NCI-H1048 (cell line): Measurements from ENCODE around the gene MSN.

ENCODE experiments used
- DNase-seq: peaks from one replicate; lab custom pipeline; 2025; lab: John Stamatoyannopoulos, UW

The MSN gene

DNA sequence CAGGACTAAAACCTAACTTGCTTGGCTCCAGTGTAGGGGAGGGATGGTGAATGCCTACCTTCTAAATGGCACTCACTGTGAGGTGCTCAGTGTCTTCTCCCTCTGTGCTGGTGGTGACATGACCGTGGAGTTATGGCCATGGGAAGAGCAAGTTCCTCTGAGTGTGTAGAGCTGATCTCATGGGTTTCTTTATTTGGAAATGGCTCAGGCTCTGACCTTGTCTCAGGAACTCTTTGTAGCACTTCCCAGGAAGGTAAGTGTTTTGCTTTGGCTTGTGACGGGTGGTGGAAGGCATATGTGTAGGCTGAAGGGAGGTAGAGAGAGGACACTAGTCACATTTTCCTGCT lies 6.4 kb downstream of the MSN start:
- DNase-seq = no peak

DNA sequence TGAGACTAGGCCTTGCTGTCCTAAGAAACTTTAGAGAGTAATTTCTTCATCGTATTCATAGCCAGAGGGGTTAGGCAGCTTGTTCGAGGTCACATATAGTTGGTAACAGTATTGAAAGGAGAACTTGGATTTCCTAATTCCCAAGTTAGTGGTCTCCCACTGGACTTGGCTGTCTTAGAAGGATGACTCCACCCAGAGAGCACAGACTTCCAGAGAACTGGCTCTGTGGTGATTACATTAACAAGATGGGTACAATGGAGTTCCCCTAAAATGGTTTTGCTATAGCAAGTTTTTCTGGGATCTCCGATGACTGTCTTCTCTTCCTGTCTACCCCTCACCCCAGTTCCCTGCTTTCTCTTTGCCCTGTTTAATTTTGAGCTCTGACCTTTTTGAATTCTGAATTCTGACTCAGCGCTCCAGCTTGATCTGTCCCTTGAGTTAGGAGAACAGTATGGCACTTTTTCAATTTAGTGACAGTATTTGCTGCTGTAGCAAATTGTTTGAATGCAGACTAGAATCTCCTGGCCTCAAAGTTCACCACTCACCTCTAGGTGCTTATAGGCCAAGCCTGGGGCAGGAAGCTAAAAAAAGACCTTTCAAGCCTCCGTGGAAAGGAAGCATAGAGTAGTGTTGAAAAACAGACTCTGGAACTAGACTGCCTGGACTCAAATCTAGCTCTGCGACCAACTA lies 6.9 kb downstream of the MSN start:
- DNase-seq = no peak

DNA sequence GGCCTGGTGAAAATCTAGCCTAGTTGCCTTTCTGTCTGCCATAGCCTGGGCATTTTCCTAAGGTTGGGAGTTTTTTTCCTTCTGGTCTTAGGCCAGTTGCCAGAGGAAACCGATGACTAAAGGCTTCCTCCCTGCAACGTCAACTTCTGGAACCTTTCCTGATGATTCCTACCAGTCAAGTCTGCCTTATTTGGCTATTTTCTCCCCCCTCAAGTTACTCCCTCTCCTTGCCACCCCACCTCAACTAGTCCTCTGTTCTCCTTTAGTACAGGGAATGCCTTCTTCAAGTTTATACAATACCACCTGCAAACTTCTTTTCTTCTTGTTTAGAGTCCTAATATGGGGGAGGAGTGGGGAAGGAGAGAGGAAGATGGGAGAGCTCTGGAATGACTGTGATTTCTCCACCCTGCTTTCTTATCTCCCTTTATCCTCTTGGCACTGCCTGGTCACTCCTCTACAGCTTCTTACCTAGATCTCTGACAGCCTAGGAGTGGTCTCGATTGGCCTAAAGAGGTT lies 10.6 kb downstream of the MSN start:
- DNase-seq = no peak

DNA sequence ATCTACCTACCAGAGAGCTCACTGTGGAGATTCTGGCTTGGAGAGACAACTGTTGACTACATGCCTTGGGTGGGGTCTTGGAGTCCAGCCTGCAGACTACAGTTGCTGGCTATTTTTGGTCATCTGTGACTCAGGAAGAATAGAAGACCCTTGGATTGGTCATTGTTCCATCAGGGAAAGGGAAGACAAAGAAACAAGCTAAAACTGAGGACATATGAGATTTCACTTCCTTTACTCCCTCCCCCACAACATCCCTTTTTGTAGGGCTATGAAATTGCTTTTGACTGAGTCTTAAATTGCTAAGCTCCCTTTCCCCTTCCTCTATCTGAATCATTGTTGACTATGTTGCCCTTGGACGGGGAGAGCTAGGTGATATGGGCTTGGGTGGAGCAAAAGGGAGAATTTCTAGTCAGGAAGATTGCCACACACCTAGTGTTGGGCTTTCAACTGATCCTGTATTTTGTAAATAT lies 11.7 kb downstream of the MSN start:
- no peak for DNase-seq

DNA sequence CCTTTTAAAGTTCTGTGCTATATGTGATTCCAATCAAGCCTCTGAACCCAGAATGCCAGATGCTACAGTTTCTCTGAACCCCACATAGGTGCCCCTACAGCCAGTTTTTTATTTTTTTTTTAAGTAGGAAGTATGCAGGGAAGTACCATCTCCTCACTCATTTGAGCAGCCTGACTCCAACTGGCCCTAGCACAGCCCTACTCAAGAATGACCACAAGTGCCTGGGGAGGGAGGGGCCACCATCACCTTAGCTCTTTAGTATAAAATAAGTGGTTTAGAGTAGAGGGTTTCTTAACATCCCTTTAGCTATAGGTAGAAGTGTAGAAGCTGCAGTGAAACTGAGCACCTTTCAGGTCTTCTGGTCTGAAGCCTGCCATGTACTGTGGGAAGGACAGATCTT lies 14.4 kb downstream of the MSN start:
- DNase-seq = no peak

DNA sequence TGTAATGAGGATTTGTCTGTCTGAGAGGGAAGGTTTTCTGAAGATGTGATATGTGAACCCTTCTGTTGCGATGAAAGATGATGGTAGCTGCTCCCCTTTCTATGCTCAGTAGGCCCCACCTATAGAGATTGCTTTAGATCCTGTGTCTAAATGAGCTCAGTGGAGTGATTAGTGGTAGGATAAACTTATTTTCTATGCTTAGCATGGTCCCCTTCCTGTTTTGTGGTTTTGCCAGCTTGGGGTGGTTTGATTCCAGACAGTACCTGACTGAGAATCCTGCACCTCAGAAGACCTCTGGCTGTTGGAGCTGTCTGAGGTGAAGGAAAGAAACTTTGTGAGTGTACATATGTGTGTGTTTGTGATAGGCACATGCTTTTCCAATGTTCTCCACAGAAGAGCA lies 17.7 kb downstream of the MSN start:
- no peak for DNase-seq

DNA sequence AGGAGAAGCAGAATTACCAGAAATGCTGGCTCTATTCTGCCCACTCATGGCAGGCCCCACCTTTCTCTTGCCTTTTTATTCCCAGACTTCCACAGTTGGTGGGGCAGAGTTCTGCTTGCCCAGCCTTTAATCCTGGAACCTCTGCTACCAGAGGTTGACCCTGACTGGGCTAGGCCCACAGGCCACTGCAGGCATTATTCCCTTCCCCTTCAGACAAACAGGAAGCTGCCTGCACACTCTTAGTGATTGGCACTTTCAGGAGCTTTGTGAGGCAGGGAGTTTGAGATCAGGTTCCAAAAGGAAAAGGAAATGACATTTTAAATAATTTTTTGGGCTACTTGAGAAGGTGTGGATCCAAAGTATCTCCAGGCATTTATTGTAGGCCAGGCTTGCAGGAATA lies 18.8 kb downstream of the MSN start:
- no peak for DNase-seq

DNA sequence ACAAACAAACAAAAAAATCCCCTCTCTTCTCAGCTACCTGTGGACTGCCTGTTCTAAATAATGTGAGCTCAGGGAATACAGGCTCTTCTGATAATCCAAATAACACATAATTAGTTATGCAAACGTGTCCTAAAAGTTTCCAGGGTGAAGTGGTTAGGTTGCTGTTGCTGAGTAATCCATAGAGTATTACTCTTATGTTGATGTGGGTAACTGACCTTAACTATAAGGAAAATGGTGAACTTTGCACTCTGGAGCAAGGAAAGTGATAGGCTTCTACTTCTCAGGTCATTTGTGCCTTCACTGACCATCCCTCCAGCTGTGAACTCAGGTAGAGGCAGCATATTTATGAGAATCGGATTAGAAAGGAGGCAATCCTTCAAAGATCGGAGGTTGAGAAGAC lies 19.9 kb downstream of the MSN start:
- no peak for DNase-seq

DNA sequence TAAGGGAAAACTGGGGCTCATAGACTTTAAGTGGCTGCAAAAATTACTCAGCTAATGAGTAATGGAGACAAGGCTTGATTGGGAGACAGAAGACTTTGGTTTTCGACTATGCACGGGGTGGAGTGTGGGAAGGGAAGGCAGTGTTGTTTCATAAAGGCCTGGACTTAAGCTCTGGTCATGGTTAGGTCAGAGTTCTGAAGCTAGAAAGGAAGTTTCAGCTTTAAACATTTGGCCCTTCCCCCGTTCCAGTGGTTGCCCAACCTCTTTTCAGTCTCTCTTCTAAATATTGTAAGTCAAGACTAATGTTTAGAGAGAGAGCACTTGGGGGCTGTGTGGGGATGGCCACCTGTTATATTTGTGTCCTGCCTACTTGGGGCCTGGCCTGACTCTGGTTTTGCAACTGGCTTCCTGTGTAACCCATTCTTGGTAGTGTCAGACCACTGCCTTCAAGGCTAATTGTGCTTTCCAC lies 21.0 kb downstream of the MSN start:
- no peak for DNase-seq

DNA sequence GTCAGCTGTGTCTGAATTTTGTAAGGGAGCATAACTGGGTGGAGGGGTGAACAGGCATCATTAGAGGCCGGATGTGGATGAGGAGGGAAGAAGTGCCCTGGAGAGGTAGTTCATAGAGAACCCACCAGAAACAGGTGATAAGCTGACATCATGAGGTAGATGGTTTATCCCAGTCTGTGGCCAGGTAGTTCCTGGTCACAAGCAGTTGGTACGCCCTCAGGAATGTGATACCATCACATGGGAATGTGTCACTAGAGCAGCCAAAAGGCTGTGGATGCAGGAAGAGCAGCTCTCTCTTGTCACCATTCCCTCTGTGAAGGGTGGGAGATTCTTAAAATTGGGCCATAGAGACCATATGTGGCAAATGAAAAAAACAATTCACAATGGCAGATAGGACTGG lies 21.9 kb downstream of the MSN start:
- no peak for DNase-seq

DNA sequence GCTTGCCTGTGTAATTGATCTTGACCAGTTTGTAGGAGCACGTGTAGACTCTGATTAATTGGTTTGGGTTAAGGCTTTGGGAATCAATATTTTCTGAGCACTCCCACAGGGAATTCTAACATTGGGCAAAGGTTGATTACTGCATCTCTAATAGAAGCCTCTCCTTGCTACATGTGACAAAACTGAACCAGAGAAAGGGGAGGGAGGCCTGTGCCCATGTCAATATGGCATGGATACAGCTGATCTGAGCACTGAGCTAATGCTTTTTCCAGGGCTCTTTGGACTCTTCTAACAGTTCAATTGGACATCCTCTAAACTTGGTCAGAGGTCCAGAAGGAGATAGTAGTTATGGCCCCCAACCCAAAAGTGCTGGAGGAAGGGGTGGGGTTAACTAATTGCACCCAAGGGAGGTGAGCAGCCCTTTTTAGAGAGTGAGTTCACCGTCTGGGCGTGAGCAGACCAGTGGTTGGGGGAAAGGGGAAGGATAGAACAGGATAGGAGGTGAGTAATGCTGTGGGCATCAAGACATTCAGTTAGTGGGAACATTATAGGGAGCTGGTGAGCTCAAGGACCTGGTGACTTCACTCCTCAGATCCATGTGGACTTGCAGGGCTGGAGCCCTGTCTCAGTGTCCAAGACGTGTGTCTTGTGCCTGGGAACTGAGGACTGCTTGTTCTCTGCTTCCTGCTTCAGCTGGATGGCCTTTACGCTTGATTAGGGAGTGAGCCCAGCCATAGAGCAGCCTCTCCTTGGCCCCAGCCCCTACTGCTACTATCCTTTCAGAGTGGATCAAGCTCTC lies 22.8 kb downstream of the MSN start:
- DNase-seq = no peak

DNA sequence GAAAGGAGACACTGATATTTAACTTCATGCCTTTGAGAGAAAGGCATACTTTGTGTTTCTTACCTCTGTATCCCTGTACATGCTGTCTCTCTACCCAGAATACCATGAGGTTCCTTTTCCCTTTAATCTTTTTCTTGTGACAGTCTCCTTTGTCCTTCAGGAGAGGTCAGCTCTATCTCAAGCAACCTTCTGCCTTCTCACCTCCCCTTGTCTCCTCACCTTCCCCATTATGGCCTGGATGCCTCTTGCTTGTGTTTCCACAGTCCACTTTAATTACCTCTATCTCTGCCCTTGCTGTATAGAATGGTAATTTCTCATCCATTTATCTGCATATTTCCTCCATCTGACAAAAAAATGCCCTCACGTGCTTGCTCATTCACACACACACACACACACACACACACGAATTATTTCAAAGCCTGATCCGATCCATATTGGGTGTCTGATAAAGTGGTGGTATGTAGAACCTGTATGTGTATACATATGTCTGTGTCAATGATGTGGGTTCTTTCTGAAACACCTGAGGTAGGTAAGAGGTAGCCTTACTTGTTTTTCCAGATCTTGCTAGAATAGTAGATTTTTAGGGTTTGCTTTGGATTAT lies 28.5 kb downstream of the MSN start:
- no peak for DNase-seq

DNA sequence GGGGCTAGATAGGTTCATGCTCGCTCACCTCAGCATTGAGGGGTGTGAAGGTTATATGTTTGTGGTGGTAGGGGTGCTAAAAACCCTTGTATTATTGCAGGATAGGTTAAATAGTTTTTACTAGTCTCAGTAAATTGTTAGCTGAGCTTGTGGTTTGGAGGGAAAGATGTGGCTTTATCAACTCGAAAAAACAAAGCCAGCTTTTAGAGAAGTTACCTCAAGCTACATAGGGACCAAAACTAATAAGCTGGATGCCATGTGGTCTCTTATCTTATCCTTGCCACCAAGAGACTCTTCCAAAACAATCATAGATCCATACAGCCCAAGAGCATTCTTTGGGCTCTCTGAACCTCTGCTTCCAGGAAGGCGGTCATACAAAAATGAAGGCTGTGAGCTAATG lies 29.2 kb downstream of the MSN start:
- no peak for DNase-seq

DNA sequence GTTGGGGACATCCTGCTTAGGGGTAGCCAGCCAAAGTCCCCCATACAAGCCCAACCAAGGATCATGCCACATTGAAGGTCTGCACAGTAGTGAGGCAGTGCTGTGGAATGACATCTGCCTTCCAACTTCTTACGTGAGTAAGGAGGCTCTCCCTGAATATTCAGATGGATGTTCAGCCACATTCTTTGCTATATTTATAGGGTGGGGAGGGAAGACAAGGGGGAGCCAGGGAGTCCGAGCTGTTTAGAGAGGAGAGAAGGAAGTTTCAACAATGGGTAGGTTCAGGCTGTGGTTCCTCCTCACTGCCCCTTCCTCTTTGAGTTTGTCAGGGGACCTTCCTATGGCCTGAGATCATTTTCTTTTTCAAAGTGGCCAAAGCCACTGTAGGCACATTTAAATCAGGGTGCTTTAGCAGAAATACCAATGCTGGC lies 29.8 kb downstream of the MSN start:
- no peak for DNase-seq

DNA sequence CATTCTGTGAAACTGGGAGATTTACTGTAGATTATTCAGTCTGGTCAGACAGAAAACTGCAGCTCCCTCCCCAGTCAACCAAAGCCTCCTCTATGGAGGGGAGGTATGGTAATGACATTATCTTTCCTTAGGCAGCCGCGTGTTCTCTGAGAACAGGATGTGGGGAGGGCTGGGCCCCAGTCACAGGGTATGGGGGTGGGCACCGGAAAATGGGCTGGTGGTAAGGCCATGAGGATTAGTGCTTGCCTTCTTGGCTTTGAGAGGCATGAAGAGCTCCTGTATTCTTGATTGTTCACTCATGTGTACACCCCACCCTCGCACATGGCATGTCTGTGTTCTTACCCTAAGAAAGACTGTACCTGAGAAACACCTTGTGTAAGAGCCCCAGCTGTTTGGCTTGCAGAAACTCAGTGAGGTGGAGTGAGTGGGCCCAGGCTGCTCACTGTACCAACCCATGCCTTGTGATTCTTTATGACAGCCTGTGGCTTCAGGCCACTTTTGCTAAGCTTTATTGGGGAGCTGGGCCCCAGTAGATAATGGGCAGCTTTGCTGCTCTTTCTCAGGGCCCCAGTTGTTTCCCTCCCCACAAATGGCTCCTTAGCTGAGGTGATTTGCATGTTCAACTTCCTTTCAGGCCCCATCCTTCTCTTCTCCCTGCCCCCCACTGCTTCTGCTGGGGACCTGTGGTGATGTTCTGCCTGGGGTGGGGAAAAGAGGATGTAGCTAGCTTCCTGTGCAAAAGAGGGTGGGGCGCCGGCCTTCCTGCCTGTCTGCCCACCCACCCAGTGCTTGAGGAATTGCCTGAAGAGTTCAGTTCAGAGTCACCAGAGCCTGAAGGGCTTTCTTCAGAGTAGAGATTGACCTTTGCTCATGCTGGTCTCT lies 30.7 kb downstream of the MSN start:
- no peak for DNase-seq

DNA sequence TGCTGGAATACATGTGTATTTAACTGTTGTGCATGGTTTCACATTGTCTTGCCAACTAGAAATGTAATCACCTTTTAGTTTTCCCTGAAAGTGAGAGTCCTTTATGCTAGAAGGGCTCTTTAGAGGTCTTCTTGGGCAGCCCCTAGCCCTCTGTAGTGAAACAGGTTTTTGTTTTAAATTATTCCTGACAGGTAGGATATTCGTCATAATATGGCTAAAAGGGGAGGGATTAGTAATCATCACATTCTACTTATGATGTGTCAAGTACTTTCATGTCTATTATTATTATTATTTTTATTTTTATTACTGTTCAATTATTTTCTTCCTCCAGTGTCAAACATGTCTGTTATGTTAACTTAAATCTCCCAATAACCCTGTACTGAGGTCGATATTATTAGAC lies 35.5 kb downstream of the MSN start:
- DNase-seq = no peak

DNA sequence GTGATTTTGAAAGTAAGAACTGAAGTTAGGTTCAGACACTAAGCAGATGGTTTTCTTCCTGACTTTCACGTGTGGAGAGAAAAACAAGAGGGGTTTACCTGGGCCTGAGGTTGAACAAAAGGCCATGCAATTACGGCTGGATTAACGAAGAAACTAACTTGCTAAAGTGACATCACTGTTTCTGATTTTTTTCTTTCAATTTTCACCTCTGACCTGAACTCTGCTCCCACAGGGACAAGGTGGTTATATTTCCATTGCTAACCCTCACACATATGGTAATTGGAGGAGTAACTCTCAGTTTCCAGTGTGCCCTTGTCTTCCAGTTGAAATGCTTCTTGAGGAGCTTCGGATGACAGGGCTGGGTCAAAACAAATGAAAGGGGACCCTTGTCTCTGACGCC lies 38.0 kb downstream of the MSN start:
- no peak for DNase-seq

DNA sequence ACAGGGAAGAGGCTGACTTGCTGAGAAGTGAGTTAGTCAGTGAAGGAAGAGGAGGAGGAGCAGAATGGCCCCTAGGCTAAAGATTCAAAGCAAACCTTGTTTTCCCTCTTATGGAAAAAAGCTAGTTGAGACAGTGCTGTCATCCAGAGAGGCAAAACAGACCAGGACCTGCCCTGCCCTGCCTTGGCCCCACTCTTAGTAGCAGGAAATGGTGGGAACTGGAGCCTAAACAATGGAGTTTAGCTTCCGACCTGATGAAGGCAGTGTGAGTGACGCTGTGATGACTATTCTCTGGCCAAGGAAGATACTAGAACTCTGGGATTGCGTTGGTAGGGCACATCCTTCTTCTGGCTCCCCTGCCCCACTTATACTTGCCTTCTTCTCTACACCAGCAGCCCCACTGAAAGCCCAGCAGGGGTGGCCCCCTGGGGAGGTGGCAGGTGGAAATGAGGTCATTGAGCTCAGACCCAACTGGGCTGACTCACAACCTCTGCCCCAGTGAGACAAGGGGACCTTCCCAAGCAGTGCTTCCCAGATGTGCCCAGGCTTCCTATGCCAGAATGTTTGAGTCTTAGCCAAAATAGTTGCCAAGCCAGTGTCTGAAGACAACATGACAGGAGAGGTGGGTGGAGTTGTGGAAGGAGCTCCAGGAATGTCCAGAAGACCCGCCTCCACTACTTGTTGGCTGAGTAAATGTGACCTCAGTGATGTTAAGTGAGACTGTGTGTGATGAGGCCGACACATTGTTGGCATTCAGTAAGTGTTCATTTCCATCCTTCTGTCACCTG lies 38.8 kb downstream of the MSN start:
- DNase-seq = no peak

DNA sequence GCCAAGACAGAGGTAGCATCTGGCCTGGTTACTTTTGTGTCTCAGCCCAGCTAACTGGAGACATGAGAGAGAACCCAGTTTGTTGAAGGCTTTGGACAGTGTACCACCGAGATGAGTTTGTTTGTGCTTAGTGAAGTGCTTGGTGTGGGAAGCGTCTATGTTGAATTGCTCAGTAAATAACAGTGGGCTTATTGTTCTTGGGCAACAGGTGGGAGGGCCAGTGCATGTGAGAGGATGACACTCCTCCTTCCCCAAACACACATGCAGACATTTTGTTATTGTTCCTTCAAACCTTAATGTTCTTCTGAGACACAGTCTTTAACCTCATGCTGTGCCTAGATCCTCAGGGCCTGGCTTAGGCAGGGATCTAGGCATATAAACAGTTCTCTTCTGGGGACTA lies 39.7 kb downstream of the MSN start:
- no peak for DNase-seq

DNA sequence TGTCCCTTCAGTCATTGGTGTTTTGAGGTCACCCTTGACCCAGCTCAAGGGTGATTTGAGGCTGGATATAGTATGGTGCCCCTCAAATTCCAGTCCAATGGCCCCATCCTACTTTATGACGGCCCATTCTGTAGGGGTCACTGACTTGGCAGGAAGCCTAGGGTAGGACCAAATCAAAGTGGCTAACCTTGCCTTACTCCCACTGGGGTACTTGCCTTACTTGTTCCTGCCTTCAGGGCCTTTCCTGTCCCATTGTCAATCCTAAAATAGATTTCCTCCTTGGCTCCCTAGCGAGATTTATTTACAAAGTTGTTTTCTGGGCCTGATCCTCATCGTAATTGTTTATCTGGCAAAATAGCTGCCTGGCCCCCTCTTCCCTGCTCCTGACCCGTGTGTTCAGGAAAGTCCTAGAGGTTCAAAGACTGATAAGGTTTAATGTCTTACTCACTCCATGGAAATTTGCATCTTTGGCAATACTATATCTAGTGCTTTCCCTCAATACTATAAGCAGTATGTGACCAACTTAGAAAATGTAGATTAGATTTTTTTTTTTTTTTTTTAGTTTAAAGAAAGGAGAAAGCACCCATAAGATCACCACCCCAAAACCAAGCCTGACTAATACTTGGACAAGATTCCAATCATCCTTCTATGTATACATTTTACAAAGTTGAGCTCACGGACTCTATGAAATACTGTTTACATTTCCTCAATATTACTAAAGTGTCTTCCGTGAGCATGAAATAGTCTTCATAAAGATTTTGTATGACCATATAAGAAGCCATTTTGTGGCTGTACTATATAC lies 44.8 kb downstream of the MSN start:
- no peak for DNase-seq
